Amniotic epithelial cell (primary cell): ENCODE measurements around the gene ZC3H13.
"Not testable (repeated sequence)": the region's sequence is repeated elsewhere in the genome, so short reads cannot be mapped to it uniquely, and the experiment has no call there.

Source experiments
- DNase-seq: peaks from one replicate; pipeline ENCODE4 v3.0.0-alpha.2; 2010; ENCODE audit warnings: low read depth

The ZC3H13 gene

DNA sequence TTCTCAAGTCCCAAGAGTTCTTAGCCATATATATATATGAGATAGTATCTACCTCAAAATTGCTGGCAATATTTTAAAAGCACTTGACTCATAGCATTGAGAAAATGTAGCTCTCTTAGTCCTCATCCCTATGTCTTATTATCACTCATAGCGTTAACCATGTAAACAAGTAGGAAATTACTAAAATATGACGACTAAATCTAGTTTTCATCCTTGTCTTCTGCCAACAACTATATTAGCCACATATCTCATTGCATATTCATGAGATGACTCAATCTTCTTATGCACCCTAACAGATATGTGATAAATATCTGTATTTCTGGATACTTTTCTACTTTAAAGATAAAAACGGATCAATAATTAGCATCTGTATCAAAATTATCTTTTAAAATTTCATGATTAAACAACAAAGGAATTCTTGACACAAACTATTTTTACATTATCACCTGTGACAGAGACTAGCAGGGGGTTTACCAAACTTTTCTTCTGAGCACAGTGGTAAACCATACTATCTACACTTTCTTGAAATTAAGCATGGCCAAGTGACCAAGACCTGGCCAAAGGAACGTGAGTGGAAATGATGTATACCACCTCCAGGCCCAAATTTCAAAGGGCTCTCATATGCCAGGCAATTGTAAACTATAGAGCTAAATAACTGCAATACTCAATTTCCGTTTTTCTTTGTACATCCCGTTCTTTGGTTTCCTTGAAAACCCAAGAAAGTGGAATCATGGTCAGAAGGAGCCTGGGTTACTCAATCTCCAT is 45.7 kb downstream of the ZC3H13 start:
- peak; percentile 27 for DNase-seq

DNA sequence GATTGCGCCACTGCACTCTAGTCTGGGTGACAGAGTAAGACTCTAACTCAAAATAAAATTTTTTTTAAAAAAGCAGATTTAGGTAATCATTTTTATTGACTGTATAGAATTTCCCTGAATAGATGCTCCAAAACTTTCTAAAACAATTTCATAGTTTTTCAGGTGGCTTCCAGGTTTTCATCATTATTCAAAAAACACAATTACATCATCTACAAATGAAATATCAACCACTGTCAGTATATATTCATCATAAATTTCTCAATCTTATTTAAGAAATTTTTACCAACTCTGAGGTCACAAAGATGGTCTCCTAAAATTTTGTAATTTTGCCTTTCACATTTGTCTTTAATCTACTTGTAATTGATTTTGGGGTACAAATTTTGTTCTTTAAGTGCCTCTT is 48.1 kb downstream of the ZC3H13 start:
- DNase-seq = no peak

DNA sequence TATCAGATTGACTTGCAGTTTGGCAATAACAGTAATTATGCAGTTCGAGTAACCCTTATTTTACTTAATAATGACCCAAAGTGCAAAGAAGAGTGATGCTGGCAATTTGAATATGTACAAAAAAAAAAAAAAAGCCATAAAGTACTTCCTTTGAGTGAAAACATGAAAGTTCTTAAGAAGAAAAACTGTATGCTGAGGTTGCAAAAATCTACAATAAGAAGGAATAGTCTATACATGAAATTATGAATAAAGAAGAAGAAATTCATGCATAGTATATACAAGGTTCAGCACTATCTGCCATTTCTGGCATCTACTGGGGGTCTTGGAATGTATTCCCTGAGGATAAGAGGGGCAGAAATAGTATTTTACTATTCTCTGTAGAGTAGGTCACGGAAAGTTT is 55.9 kb downstream of the ZC3H13 start:
- DNase-seq = no peak

DNA sequence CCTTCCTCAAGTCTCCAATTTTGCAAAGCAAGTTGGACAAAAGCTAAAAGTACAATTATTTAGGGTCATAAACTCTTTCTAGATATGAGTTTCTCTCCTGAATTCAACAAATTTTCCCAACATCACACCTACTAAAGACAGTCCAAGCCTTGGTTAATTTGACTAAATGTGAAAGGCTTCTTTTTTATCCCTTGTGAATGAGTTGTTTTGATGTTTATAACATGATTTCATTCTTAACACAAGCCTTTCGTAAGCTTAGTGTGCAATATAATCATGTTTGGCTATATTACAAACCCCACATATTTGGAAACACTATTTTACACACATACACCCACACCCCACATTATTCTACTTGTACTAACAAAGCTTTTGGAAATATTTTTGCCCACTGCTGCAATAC is 57.3 kb downstream of the ZC3H13 start:
- no peak for DNase-seq

DNA sequence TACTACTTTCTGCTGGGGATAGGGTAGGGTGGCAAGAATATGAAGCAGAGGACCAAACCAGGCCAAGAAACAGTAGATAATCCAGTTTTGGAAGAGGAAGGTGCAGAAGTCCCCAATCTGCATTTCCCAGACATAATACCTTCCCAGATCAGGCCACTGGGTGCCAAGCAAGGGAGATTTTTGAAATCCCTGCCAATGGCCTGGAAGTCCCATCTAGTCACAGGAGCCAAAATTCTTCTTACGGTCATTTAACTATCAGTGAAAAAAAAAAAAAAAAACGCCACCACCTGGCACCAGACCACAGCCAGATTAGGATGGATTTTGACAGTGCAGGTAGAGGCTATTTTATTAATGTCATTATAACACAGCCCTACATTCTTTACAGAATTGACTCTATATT is 57.8 kb downstream of the ZC3H13 start:
- no peak for DNase-seq

DNA sequence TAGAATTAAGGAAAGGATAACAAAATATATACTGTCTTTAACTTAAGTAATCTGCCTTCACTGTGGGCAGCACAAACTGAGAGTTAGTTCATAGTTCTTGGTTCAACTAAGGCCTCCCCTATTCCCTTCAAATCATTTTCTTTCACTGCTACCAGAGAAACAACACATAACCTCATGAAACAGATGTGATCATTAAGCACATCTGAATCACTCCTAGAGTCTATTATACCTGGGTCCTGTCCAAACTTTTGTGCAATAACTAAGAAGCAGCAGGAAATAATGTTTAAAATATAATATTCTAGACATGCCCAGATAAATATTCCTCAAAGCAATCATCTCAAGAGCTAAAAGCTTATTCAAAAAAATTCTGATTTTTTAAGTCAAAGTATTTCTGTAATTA is 62.9 kb downstream of the ZC3H13 start:
- DNase-seq = peak; percentile 74

DNA sequence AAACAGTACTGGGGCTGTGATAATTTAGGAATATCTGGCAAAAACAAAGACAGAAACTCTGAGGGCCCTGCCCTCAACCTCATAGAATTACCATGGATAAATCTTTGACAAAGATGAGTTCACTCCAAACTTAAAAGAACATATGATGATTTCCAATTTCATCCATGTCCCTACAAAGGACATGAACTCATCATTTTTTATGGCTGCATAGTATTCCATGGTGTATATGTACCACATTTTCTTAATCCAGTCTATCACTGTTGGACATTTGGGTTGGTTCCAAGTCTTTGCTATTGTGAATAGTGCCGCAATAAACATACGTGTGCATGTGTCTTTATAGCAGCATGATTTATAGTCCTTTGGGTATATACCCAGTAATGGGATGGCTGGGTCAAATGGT is 71.4 kb downstream of the ZC3H13 start:
- not testable (repeated sequence) for DNase-seq

DNA sequence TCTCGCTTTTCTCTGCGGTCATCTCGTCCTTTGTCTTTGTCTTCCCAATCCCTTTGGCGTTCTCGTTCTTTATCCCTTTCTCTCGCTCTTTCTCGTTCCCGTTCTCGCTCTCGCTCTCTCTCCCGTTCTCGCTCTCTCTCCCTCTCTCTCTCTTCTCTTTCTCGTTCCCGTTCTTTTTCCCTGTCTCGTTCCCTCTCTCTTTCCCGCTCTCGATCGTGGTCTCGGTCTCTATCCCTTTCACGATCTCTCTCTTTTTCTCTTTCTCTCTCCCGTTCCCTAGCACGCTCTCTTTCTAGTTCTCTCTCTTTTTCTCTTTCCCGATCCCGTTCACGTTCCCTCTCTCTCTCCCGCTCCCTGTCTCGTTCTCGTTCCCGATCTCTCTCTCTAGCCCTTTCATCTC is 77.2 kb downstream of the ZC3H13 start:
- DNase-seq = no peak

DNA sequence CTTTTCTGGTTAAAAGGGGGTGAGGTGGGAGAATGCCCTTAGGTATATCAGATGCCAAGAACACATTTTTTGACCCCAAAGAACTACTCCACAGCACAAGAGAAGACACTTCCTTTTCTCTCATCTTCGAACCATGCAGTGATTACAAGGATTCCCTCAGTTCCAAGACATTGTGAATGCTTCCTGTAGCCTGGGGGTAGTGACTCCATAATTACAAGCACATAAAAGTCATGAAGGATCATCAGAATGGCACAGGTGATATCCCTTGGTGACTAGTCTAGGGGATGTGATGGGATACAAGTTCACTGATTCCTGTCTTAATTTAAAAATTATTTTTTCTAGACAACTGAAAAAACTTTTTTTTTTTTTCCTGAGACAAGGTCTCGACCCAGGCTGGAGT is 78.0 kb downstream of the ZC3H13 start:
- DNase-seq = no peak

DNA sequence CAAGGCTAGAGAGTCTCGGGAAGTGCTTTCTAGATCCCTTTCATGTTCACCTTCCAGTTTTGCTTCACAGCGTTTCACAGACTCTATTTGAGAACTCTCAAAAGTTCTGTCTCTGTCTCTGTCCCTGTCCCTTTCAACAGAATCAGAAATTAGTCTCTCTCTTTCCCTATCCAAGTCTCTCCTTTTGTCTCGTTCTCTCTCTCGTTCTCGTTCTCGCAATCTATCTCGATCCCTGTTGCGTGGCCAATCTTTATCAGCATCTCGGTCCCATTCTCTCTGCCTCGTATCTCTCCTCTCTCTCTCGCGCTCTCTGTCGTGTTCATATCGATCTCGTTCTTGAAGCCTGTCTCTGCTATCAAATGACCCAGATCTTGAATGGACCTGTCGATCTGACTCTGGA is 85.0 kb downstream of the ZC3H13 start:
- DNase-seq = no peak

DNA sequence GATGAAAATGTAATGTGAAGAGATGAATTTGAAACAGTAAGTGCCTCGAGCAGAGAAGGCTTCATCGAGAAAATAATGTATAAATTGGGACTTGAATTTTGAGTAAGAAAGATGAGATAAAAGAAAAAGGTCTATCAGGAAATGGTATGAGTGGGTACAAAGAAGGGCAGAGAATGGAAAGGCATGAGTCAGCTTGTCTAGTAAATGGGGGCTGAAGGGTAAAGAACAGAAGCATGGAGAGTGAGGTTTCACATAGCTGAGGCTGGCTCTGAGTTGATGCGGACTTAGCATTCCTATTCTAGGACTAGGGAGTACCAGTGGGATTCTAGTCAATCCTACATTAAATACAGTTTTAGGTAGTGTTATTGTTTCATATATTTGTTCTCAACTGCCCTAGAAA is 85.8 kb downstream of the ZC3H13 start:
- no peak for DNase-seq

DNA sequence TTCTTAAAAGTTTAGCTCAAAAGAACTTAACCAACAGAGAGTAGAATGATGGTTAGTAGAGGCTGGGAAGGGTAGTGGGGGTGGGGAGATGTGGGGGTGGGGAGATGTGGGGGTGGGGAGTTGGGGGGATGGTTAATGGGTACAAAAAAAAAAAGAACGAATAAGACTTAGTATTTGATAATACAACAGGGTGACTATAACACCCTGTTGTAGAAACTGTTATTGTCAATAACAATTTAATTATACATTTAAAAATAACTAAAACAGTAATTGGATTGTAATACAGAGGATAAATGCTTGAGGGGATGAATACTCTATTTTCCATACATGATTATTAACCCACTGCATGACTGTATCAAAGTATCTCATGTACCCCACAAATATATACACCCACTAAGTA is 91.1 kb downstream of the ZC3H13 start:
- no peak for DNase-seq

DNA sequence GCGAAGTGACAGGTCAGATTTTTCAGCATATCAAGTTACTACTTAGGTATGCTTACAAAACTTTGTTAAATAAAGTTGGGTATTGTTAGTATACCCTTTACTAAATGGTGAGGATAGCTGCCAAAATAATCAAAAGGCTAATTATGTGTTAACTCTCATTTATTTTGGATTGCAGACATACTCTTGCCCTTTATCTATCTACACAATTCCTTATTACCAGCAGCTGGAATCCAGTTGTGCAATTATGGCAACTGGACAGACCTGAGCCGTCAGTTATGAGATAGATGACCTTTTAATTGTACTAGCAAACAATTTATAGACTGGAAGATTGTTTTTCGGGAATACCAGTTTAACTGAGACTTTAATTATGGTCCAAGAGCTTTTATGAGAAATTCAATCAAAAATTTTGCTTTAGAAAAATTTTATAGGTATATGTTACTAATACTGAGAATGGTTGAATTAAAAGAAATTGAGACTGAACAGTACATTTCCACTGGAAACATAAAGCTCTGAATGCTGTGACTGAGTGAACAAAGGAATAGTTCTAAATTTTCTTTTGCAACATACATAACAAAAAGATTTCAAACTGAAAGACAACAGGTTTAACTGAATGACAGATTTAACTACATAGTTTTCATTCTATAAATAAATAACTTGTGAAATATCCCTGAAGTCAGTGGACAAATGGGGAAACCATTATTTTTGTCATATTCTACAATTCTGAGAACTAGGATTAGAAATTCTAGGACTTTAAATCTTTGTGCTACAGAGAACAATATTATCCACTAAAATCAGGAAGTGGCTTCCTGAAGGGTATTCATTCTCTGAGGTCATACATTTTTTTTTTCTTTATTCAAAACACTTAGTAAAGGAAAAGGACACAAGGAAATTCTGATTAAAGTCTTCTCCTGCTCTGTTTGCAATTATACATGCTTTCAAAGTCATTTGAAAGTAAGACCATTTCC is 97.4 kb downstream of the ZC3H13 start:
- DNase-seq = peak; percentile 17

DNA sequence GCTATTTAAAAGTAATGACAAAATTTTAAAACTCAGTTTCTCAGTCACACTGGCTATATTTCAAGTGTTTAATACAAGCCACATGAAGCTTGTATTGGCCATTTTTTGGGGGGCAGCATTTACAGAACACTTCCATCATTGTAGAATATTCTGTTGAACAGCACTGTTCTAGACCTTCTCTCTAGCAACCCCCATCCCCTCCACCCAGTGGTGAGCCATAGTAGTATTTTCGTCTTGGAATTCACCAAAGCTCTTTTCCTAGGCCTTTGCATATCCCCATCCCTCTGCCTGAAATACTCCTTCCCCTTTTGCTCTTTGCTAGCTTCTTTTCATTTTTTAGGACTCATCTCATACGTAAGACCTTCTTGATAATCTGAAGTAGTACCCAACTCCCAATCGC is 99.5 kb downstream of the ZC3H13 start:
- DNase-seq = no peak

DNA sequence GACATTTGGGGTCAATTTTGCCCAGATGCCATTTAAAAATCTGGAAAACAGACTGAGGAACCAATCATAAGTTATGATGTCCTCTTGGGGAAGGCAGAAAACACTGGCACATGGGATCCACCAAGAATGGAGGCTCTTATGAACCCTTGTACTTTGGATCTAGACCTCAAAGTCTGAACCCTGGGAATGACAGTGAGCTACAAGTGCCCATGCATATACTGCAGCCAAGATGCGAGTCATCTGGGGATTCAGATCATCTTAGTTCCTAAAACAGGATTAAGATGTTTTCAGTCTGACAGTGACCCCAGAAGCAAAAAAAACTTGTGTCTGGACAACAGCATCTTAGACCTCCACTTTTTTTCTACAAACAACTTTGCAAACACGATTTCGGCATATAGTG is 100.8 kb downstream of the ZC3H13 start:
- peak; percentile 15 for DNase-seq

DNA sequence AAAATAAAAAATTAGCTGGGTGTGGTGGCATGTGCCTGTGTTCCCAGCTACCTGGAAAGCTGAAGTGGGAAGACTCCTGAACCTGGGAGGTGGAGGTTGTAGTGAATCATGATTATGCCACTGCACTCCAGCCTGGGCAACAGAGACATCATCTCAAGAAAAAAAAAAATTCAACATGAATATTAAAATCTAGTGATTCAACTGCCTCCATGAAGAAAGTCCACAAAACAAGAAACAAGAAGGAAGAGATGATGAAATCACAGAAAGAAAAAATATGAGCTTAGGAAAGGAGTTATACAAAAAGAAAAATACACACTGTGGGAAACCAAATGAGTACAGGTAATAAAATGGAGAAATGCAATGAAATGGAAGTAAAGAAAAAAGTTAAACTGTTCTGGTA is 101.4 kb downstream of the ZC3H13 start:
- DNase-seq = no peak

DNA sequence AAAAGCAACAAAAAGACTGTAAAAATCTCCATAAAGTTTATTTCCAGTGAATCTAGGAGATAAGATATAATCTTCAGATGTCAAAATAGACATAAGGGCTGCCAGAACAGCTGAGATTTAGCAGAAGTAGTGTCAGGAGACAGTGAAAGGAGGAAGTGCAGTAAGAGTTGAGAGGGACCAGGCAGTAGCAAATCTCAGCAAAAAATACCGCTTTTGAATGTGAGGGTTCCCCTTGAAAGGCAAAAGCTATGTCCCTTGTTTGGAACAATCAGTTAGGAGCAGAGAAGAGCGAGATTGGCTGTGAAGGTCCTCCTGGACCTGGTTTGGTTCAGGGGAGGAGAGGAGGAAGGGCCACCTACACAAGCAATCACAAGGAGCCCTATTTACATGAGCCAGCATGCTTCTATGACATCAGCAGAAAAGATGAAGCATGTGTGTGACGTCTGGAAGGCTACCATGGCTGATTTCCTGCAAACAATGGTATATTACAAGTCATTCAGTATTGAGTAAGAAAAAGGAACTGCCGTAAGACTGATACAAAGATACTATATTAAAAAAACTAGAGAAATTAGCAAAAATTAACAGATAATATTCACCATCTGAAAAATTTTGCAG is 102.1 kb downstream of the ZC3H13 start:
- DNase-seq = peak; percentile 16

DNA sequence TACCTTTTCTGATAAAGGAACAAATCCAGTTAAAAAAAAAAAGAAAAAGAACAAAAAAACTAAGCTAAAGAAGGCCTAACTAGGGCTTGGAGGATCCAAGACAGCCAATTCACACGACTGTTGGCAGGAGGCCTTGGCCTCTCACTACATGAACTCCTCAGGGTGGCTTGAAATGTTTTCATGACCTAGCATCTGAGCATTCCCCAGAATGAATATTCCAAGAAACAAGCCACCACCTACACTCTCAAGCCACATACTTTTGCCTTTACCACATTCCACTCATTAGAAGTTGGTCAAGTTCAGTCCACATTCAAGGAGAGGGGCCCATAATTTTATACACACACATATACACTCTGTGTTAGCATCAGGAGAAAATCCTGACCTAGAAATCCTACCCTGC is 103.4 kb downstream of the ZC3H13 start:
- DNase-seq = peak; percentile 17

DNA sequence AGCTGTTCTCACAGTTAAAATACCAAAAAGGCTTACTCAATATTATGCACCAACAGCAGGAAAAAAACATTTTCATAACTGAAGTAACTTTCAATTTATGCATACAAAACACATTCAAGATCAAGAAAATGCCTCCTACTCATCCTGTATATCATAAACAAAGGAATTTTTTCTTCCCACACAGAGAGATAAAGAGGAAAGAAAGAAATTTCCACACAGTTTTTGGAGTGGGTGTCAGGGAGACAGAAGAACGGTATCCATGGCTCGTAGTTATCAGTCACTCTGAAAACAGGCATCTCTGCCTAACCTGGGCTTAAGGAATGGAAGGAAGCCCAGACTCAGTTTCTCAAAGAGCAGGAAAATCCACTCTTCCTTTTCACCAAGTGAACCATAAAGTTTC is 108.6 kb downstream of the ZC3H13 start:
- peak; percentile 87 for DNase-seq

DNA sequence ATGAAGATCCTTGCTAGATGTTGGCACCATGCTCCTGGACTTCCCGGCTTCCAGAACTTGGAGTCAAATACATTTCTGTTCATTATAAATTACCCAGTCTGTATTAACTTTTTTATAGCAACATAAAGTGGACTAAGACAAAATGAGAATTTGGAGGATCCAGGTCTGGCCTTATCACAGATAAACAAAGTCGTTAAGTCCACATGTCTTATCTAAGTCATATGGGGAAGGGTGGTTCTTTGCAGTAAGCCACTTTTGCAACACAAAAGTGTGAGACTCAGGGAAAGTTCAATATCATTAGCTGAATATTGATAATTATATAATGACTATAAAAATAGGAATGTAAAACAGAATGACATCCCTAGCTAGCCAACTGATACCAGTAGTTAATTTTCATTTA is 109.4 kb downstream of the ZC3H13 start:
- no peak for DNase-seq

DNA sequence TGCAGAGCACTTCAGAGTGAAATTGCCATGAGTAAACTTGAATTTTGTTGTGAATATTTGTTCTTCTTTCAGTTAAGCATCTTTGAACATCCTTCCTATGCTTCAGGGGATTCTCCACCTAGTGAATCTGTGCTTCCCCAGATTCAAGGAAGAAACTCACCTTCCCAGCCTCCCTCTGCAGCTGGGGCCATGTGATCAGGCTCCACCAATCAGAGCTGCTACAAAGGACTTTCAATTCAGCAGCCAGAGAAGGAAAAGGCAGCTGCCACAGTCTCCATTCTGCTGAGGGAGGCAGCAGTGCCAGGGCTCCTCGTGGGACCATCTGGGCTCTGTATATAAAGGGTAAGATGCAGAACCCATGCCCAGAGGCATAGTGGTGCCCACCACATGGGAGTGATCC is 111.3 kb downstream of the ZC3H13 start:
- no peak for DNase-seq

DNA sequence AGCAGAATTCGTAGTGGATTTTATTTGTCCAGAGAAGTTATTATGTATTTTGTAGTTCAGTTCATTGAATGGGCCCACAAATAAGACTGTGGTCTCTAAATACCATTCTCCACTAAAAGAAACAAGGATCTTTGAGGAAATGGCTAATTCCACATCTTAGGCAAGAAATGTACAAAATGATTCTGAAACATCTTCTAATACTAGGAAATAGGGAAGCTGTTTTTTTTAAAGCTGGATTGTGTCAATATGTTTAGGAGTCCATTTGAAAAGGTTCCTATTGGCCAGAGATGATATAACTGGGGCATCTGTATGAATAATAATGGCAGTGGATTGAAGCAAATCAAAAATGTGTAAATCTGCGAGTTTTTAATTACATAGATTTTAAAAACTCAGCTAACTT is 112.5 kb downstream of the ZC3H13 start:
- DNase-seq = no peak

DNA sequence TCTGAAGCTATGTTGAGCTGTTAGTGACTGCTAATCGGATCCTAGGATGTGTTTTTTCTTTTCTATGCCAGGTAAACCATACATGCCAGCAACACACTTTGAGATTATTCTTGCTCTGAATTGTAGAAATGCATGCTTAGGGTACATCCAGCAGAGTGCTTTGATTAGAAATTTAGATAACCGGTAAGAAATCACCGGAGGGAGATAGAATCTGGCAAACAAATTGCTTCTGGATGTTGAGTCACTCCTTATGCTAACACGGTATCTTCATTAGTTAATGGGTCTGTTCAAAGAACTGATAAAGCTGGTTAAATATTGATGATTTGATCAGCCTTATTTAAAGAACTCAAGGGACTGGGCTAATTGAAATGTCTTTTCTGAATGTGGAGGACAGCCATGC is 115.9 kb downstream of the ZC3H13 start:
- no peak for DNase-seq
